HG03457 (cell line): ENCODE data around the gene ACE2.

Source experiments
- ATAC-seq: cut with Tn5 transposase; IDR thresholded peaks from one replicate; pipeline ENCODE4 v1.9.1; 2021; ENCODE audit warnings: moderate number of reproducible peaks; ENCODE audit not compliant: unreplicated experiment

ACE2 gene

DNA sequence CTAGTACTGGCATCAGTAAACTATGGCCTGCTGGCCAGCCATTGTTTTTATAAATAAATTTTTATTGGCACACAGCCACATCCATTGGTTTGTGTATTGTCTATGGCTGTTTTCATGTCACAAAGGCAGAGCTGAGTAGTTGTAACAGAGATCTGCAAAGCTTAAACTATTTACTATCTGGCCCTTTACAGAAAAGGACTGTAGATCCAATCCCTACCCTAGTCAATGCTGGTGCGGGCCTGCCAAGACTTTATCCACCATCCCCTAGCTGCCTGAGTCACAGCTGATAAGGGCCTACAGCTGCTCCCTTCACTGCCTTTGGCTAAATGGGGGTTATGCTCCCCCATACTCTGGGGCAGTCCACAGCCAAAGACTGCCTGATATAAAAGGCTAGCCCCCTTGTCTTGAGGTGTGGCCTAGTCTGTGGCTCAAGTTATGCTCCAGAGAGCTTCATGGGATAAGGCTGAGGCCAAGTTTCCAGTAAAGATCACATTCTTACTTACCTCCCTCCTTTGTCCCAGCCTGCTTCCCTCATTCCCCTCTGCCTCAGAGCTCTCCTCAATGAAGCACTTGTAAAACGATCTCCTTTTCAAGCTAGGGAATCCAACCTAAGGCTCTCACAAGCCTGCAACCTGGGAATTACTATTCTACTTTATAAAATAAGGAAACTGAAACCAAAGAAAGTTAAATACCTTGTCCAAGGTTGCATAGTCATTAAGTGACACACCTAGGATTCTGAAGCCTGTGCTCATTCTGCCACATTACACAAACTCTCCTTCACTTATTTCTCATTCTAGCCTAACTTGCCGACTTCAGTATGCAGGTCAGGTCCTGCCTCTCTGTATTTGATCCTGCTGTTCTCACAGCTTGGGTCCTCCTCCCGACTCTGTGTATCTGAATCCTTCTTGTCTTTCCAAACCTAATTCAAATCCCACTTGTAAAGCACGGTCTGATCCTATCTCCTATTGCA, 20.7 kb downstream of the ACE2 start:
- ATAC-seq: no peak

- no peak for ATAC-seq
Observed at GRCh38 chrX:15576019-15576418, 24.7 kb downstream of the ACE2 start.

DNA sequence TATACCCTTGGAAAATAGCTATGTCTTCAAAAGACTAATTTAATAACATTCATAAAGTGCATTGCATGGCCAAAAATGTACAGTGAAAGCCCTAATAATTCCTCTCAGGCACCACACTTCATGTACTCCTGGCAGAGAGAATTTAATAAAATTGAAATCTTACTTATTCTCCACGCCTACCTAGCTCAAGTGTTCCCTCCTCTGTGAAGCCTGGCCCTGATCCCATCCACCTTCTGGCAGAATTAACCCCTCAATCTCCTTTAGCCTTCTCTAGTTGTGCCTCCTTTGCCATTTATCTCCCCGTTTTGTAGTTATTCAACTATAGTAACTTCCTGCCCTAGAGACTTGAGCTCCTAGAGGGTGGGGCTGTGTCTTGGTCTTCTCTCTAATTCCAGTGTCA, 26.7 kb downstream of the ACE2 start:
- no peak for ATAC-seq

DNA sequence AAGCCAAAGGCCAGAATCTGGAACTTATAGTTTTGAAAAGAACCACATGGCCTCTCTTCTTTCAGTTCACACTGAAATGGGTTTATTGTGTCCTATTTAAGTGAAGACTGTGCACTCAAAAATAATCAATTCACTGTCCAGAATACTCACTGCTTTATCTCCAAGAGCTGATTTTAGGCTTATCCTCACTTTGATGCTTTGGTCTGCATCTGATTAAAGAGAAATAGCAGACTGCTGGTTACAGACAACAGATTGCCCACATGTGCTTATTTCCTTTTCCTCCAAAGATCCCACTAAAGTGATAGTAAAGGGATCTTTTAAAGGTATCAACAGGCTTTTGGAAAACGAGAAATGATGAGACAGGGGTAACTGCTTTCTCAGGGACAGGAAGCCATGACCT, 30.6 kb downstream of the ACE2 start:
- ATAC-seq: no peak

DNA sequence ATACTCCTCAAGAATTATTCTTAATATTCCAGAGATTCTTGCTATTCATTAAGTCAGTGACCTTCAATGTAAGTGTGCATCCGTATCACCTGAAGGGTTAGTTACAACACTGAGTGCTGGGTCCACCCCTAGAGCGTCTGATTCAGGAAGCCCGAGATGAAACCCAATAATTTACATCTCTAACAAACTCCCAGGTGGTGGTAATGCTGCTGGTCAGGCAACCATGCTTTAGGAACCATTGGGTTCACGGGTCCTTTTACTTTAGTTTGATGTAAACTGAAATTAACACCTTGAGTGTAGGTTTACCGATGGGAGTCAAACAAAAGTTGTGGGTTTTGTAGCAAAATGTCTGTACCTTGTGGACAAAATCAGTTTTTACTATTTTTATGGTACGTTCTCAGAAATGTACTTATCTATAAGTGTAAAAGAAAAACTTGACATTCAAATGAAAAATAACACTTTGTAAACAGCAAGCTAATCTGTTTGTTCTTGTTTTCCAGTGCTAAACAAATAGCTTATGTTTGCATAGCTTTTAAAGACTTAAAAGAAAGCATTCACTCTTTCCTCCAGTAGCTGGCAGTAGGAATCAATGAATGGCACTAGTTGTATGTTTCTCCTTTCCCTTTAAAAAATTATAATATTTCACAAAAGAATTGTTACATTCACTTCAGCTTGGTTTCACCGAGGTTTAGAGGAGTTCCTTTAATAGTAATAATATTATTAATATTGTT, 32.7 kb downstream of the ACE2 start:
- ATAC-seq: no peak

DNA sequence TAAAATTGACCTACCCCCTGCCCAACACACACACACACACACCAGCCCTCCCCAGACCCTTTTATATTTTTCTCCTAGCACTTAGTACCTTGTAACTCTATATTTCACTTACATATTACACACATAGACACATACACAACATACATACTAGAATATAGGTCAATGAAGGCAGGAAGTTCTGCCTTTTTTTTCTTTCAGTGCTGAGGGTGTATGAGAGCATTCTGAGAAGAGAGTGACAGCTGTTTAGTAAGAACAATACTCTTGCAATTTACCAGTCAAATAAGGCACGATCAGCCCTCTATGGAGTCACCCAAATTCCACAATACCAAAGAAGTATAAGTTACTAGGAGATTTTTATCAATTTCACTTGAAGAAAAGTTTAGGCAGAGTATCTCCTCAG, 33.5 kb downstream of the ACE2 start:
- no peak for ATAC-seq

DNA sequence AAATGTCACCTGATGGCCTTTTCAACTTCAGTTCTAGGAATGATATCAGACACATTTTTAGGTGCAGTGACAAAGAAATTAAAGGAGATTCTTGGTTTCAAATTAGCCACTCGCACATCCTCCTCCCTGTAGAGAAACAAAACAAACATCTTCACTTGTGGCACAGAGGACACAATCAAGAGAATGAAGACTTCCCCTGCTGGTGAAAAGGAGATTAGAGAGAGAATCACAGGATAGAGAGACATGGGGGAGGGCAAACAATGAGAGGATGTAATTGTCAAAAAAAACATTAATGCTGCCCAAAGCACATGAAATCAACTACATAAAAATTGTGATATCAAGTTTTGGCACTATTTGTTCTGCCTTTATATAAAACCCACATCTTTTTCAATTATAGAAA, 34.5 kb downstream of the ACE2 start:
- no peak for ATAC-seq

DNA sequence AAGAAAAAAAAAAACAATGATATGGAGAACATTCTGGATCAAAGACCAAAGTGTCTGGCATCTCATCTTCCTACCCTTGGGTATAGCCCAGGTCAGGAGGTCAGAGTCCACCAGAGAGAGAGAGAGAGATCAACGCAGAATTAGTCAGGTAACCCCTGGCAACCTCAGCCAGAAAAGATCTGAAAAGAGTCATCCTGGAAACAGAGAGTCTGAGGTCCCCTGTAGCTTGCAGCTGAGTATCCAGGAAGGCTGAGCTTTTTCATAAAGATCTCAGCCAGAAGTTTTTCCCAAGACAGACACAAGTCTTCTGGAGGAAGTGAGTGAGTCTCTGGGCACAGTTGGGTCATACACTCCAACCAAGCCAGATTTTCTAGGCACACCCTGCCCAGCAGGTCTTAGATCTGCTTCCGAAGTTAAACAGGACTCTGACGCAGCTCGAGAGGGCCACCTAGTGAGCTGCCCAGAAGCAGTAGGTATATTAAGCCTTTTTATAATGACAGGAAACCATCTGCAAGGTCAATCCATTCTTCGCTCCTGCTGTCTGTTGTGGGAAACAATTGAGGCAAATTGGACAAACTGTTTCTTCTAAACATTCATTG, 35.7 kb downstream of the ACE2 start:
- no peak for ATAC-seq

GRCh38 chrX:15563056-15563455, 37.7 kb downstream of the ACE2 start:
- ATAC-seq: no peak

- no peak for ATAC-seq
Observed at GRCh38 chrX:15560924-15561323, 39.8 kb downstream of the ACE2 start.

DNA sequence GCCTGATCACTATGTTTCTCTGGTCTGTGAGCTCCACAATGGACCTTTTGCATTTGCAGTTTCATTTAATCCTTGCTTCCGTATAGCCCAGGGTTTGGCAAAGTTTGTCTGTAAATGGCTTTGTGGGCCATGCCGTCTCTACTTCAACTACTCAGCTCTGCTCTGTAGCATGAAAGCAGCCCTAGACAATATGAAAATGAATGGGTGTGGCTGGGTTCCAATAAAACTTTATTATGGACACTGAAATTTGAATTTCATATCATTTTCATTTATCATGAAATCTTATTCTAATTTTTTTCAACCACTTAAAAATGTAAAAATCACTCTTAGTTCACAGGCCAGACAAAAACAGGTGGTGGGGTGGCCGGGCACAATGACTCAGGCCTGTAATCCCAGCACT, 41.5 kb downstream of the ACE2 start:
- ATAC-seq: no peak

GRCh38 chrX:15549189-15550012, 51.4 kb downstream of the ACE2 start:
- no peak for ATAC-seq

DNA sequence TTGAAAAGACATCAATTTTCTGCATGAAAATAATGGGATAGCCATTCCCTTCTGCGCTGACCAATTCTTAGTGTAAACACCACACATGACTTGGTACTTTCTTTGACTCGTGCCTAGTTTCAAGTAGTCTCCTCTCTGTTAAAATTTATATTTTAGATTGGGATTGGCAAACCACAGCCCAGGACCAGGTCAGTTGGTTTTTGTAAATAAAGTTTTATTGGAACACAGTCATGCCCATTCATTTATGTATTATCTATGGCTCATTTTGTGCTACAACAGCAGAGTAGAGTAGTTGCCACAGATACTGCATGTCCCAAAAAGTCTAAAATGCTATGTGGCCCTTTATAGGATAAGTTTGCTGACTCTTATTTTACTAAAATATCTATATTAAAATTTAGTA, 53.4 kb downstream of the ACE2 start:
- ATAC-seq: no peak

DNA sequence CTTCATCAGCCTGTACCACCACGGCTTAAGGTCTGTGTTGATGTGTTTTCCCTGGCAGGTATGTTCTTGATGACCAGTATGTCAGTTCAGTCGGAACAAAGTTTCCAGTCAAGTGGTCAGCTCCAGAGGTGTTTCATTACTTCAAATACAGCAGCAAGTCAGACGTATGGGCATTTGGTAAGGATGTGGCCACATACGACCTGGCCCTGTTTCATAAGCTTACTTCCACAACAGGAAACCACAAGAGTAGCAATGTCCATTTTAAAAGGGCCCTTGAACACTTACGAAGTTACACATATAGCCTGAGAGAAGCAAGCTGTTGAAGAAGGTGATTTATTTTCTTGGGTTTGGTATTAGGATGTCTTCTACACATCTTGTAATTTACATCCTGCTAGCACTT, 54.0 kb downstream of the ACE2 start:
- no peak for ATAC-seq

DNA sequence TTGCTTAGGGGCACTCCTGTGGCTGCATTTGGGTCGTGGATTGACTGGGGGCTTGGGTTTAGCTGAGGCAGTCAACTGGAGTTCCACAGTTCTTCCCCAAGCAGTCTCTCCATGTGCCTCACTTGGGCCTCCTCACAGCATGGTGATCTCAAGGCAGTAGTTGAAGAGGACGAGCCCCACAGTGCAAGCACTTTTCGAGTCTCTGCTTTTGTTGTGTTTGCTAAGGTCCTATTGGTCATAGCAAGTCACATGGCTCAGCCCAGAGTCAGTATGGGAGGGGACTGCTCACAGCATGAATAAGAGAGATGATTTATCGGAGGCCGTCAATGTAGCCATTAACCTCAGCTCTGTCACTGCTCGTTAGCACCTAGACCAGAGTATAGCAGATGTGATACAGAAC, 70.4 kb downstream of the ACE2 start:
- ATAC-seq: no peak

DNA sequence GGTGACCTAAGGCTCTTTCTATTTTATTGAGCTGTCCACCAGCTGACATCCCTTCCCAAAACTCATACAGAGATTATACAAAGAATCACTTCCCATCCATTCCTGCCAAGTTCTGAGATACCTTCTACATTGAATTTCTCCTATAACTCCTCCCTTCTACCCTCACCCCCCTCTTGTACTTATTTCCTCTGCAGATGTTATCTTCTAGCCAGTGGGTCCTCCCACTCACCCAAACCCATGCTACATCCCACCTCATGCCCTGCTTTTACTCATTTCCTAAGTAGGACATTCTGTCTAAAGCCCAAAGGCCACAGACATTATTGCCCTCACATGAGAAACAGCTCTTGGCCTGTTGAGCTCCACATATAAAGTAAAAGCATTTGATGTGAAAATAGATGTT, 71.6 kb downstream of the ACE2 start:
- ATAC-seq: no peak

- ATAC-seq: no peak
Observed at GRCh38 chrX:15525664-15526416, 74.9 kb downstream of the ACE2 start.

- ATAC-seq: no peak
Observed at GRCh38 chrX:15524417-15524816, 76.3 kb downstream of the ACE2 start.

GRCh38 chrX:15523088-15523487, 77.7 kb downstream of the ACE2 start:
- no peak for ATAC-seq

GRCh38 chrX:15522464-15522863, 78.3 kb downstream of the ACE2 start:
- ATAC-seq: no peak
